SK-MEL-5 (cell line): Measurements from ENCODE around the gene TMEM132A. TPM values are rescaled to one million over a fixed set of nuclear protein-coding genes. Genes with fewer than 3 reads are reported as not detected.
"Not testable (repeated sequence)": the region's sequence is repeated elsewhere in the genome, so short reads cannot be mapped to it uniquely, and the experiment has no call there.

Experiments used
- DNase-seq: peaks from one replicate; pipeline ENCODE4 v3.0.0-alpha.2; 2016; ENCODE audit warnings: low read depth, low spot score
- in situ Hi-C: cut with HindIII; loops from 2 replicates; pipeline ENCODE4 v1.10.0; 2016; ENCODE audit warnings: low sequenced_read_pairs, high pct_unique_total_duplicates, low pct_unique_long_range_greater_than_20kb
- total RNA-seq: library from RNA; depleted of rRNA; stranded (reverse); fragments of >200 nt; shearing (Covaris generic); gene quantifications from 2 replicates; pipeline ENCODE4 v1.2.3, GENCODE V29; 2014

Gene TMEM132A
- total RNA-seq, 1 experiment from 2014 or later: 36.2 TPM

- in situ Hi-C loops: no loop called here
- DNase-seq: no peak
Observed at GRCh38 chr11:60900673-60901404, 23.4 kb upstream of the TMEM132A start.

DNA sequence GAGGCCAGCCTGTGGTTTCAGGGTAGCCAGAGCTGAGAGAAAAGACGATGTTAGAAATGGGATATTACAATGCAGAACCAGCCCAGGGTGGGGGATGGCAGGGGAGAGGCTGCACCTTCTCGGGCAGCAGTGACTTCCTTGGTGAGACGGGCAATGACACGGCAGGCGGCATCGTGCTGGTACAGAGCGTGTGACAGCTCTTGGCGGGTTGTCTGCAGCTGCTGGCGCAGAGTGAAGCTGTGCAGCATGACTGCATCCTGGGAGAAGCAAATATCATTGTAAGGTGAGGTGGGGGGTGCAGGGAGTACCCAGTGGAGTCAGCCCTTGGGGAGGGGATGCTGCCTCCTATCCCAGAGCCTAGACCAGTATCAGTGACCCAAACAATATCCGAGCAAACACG lies 21.6 kb upstream of the TMEM132A start:
- DNase-seq: no peak
- in situ Hi-C loops: no loop called here

DNA sequence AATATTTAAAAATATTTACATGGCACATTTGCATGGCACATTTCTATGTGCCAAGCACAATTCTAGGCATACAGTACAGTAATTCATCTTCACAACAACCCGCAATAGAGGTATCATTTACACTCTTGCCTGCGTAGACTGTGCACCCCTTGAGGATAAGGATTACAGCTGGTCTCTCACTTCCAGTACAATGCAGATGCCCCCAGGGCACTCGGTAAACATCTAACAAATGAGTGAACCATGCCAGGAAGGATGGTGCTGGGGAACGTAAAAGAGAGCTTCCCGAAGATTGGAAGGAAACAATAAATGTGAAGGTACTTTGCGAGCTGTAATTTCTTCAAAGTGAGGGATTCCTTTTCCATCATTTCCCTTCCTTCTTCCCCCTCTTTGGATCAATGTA lies 19.2 kb upstream of the TMEM132A start:
- no peak for DNase-seq
- in situ Hi-C loops: no loop called here

DNA sequence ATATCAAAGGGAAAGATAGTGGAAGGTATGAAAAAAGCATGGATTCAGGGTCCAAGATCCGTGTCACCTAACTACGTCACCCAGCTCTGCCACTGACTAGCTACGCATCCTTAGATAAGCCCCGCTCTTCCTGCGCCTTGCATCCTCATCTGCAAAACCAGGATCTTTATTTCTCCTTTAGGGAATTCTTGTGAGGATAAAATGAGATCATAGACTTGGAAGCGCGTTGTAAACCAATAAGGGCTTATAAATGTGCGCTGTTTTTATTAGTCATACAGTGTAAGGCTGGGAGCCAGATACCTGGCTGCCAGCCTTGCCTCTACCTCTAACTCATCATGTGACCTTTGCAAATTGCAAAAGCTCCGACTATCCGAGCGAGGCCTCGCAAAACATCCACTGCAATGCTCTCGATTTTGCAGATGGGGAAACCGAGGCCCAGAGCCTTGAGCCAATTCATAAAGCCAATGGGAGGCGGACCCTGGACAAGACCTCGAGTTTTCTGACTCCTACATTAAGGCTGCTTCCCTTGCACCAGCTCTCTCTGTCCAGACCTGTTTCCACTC lies 18.6 kb upstream of the TMEM132A start:
- no peak for DNase-seq
- in situ Hi-C loops: no loop called here

GRCh38 chr11:60906132-60906972 lies 17.9 kb upstream of the TMEM132A start, which contains the start of gene PRPF19:
Gene PRPF19 (minus strand): TSS chr11:60906585. CDS start chr11:60906382, 203 bp downstream.
- peak; percentile 96 for DNase-seq
- in situ Hi-C loops: no loop called here

DNA sequence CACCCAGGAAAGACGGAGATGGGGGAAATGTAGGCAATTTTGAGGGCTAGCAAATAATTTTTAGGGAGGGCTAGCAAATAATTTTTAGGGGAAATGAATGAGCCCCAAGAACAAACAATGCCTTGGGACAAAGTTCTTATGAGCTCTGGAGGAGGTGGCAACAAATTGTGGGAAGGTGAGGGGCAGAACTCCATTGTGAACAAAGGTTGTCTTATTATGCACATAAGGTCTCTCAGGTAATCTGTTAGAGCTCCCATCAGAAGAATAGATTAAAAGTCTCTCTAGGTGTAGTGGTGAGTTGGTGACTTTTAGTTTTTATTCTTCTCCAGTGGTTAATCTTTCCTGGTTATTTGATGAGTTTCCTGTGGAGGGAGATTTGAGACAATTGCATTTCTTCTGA lies 15.5 kb upstream of the TMEM132A start:
- in situ Hi-C loops: no loop called here
- no peak for DNase-seq

- DNase-seq, in situ Hi-C loops: not testable (repeated sequence)
Observed at GRCh38 chr11:60909680-60910280, 14.5 kb upstream of the TMEM132A start.

DNA sequence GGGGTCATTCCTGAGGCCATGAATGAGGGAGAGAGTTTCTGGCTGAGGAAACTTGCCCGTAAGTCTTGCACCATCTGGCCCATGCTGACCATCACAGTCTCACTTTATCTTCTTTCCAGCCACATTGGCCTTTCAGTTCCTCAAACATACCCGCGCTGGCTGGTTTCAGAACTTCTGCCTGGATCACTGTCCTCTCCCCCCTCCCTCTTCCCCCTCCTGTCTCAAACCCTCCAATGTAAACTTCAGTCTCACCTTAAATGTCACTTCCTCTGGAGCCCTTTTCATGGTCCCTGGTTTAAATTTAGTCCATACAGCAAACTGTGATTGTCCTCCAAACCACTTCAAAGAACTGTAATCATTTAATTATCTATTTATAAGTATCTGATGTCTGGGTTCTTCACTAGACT lies 14.0 kb upstream of the TMEM132A start:
- no peak for DNase-seq
- in situ Hi-C loops: no loop called here

GRCh38 chr11:60910711-60911380 lies 13.4 kb upstream of the TMEM132A start:
- no peak for DNase-seq

DNA sequence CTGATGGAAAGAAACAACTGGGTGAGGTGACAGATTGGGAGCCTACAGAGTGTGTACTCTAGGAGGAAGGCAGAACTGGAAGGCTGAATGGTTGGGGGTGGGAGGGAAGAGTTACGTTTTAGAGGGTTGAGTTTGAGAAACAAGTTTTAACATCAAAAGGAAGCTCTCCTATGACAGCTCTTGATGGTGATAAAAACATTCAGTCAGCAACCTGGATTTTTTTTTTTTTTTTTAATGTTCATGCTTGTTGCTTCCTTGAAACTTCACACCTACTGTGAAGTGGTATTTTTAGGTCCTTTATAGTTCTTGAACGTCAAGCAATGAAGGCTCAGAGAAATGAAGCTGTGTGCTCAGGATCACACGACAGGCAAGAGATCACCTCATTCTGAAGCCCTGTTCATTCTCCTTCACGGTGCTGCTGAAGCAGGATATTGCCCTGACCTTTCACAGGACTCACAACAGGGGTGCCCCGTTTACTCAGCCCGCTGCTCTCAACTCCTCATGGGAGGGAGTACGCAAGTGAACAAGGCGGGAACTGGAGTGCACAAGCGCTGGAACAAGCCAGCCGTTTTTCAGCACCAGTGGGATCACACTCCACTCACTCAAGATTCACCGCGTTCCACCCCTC lies 11.9 kb upstream of the TMEM132A start:
- in situ Hi-C loops: no loop called here
- no peak for DNase-seq

More at GRCh38 chr11:60910711-60911380, 13.4 kb upstream of the TMEM132A start:
- in situ Hi-C loops: no loop called here

DNA sequence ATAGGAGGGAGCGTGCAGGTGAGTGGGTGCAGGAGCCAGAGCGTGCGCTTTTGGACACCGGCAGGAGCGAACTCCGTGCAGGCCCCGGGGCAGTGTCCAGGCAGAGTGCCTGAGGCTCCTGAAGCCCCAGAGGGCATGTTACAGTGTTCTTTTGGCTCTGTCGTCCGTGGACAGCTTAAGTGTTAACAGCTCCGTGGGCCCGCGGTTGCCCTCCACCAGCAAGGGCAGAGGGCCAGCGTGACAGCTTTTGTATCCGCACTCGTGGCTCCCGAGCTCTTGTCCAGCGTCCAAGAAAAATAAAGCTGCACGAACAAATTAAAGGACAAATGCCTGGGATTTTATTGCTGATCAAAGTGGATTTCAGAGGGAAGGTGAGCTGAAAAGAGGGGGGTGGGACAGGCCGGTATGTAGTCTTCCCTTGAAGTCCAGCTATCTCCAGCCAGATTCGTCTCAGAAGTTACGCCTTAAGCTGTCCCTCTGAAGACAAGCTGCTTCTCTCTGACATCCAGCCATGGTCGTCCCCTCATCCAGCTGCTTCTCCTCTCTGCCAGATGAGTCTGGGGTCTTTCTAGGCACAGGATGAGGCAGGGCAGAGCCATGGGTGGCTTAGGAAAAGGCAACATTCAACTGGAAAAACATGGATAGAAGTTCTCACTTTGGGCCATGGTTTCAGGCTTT lies 11.3 kb upstream of the TMEM132A start:
- in situ Hi-C loops: no loop called here
- no peak for DNase-seq

GRCh38 chr11:60913793-60914632 lies 10.2 kb upstream of the TMEM132A start, which contains the start of gene TMEM109:
Gene TMEM109 (plus strand): TSS chr11:60914158. CDS start chr11:60919694, 5,536 bp downstream.
- peak; percentile 82 for DNase-seq
- in situ Hi-C loops: no loop called here

- no peak for DNase-seq
- in situ Hi-C loops: no loop called here
Observed at GRCh38 chr11:60914633-60915247, 9.5 kb upstream of the TMEM132A start.

DNA sequence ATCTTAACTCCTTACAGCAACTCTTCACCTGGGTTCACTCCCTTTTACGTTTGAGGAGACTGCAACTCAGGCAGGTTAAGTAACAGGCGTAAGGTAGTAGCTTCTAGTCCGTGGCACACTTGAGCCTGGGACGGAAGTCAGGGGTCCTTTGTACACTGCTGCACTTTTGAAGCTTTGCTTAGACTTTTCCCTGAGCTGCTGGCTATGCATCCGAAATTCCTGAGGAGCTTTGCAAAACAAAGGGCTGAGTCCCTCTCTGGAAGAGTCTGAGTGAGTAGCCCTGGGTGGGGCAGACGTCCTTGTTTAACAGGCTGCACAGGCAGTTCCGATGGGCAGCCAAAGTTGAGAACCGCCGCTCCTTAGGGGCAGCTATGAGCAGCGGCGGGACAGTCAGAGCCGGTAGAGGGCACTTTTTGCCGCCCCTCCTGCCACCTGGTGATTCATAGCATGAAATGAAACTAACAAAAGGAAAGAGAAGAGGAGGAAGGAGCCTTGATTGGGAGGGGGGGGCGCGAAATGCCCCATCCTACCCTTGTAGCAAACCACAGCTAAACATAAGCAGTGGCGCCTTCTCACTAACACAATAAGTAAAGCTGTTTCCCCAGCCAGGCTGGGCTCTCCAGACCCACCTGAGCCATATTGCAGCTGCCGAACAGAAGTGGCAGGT lies 8.9 kb upstream of the TMEM132A start:
- in situ Hi-C loops: no loop called here

DNA sequence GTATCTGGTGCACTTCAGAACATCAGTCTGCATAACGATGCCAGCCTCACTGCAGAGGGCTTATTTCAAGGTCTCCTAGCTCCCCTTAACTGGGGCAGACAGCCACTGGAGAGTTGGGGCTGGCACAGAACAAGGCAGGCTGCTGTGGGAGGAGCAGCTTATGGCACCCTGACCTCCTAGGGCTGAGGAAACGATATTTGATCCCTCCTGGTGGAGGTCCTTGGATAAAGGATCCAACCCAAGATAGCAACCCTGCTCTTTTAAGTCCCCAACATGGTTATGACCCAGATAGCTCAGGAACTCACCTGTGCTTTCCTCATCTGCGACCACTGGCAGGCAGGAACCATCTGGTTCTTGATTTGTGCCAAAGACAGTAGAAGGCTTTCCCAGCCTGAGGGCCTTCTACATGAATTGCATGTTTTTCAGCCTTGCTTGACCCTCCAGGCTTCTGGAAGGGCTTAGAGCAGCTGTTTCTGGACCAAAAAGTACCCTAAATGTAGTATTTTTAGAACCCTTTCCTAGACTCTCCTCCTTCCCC lies 7.5 kb upstream of the TMEM132A start:
- in situ Hi-C loops: no loop called here
- DNase-seq: no peak

More for the DNA sequence above, 8.9 kb upstream of the TMEM132A start:
- DNase-seq: peak; percentile 30
